ENCODE results near the gene SLC38A5. TPM values are rescaled to one million over a fixed set of nuclear protein-coding genes. Genes with fewer than 3 reads are reported as not detected.

The SLC38A5 gene
- total and polyA plus RNA-seq, 2 donors (not counting 1 experiment from before 2014, with no cell fraction given), result 8.3 to 21.5 TPM

DNA sequence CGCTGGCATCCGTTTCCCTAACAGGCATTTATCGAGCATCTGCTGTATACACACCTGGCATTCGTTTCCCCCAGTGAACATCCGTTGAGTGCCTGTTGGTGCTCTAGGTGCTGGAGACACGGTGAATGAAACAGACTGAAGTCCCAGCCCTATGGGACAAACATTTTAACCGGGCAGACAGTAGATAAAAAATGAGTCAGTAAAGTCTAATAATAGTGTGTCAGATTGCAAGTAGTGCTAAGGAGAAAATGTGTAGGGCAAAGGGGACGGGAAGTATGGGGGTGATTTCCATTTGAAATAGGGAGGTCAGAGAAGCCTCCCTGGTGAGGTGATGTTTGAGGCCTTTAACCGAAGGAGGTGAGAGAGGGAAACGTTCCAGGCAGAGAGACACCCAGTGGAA lies 46.2 kb upstream of the SLC38A5 start:
- Histone ChIP-seq H3K9me3 (ENCODE audit: control insufficient read depth, insufficient read depth, low read depth, low read length) (no peaks in the 10 kb centered on the region), H3K4me3 (replicated peaks in 1 of 4; ENCODE audit: control extremely low read depth in 1 of 4, insufficient read depth in 1 of 4, low read depth in 3 of 4, low read length in 4 of 4) (no peak overlapping the region), H2AFZ (ENCODE audit: low read length) (no peak overlapping the region), H3K36me3 (ENCODE audit: control insufficient read depth, insufficient read depth, low read length) (no peaks in the 10 kb centered on the region), H3K4me2 (ENCODE audit: extremely low read depth, insufficient read depth, low read length) (no peak overlapping the region), H3K27me3 (ENCODE audit: control insufficient read depth, insufficient read depth, low read length) (no peaks in the 10 kb centered on the region), H3K27ac (ENCODE audit: insufficient read depth, low read length) (no peak overlapping the region), H3K4me1 (ENCODE audit: control insufficient read depth, extremely low read depth, insufficient read depth, low read length) (no peaks in the 10 kb centered on the region), H3K79me2 (ENCODE audit: control insufficient read depth, insufficient read depth, low read length) (no peaks in the 10 kb centered on the region), H4K20me1 (ENCODE audit: control insufficient read depth, extremely low read depth, insufficient read depth, low read length) (no peaks in the 10 kb centered on the region), H3K9ac (ENCODE audit: insufficient read depth, low read length) (no peak overlapping the region)
- TF ChIP-seq EZH2 (IDR thresholded peaks at IDR 0.05; ENCODE audit: low read length, missing control alignments), result no peak
- TF ChIP-seq, protein P1, sequence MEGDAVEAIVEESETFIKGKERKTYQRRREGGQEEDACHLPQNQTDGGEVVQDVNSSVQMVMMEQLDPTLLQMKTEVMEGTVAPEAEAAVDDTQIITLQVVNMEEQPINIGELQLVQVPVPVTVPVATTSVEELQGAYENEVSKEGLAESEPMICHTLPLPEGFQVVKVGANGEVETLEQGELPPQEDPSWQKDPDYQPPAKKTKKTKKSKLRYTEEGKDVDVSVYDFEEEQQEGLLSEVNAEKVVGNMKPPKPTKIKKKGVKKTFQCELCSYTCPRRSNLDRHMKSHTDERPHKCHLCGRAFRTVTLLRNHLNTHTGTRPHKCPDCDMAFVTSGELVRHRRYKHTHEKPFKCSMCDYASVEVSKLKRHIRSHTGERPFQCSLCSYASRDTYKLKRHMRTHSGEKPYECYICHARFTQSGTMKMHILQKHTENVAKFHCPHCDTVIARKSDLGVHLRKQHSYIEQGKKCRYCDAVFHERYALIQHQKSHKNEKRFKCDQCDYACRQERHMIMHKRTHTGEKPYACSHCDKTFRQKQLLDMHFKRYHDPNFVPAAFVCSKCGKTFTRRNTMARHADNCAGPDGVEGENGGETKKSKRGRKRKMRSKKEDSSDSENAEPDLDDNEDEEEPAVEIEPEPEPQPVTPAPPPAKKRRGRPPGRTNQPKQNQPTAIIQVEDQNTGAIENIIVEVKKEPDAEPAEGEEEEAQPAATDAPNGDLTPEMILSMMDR (conservative IDR thresholded peaks at IDR 0.05 in 1 of 2, IDR thresholded peaks at IDR 0.05 in 1 of 2; ENCODE audit: low read depth in 1 of 2, low read length in 2 of 2), result no peak
- DNase-seq (ENCODE audit: low read depth in 2 of 2), result no peak

DNA sequence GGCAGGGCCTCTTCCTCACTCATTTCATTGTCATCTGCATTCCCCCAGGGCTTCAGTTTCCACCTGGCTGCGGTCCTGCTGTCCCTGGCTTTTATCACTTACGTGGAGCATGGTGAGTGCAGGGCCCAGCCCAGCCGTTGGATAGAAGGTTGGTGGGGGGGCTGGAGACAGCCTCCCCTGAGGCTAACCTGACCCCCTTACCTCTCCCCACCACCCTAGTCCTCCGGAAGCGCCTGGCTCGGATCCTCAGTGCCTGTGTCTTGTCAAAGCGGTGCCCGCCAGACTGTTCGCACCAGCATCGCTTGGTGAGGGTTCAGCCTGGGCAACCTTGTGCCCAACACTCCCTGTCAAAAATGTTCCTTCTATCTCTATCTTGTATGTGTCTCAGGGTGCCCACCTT lies 45.8 kb upstream of the SLC38A5 start:
- Histone ChIP-seq H3K79me2 (ENCODE audit: control insufficient read depth, insufficient read depth, low read length) (no peaks in the 10 kb centered on the region), H3K4me1 (ENCODE audit: control insufficient read depth, extremely low read depth, insufficient read depth, low read length) (no peaks in the 10 kb centered on the region), H3K9me3 (ENCODE audit: control insufficient read depth, insufficient read depth, low read depth, low read length) (no peaks in the 10 kb centered on the region), H3K27me3 (ENCODE audit: control insufficient read depth, insufficient read depth, low read length) (no peaks in the 10 kb centered on the region), H3K27ac (ENCODE audit: insufficient read depth, low read length) (no peak overlapping the region), H4K20me1 (ENCODE audit: control insufficient read depth, extremely low read depth, insufficient read depth, low read length) (no peaks in the 10 kb centered on the region), H3K4me3 (replicated peaks in 1 of 4; ENCODE audit: control extremely low read depth in 1 of 4, insufficient read depth in 1 of 4, low read depth in 3 of 4, low read length in 4 of 4) (no peak overlapping the region), H2AFZ (ENCODE audit: low read length) (no peak overlapping the region), H3K36me3 (ENCODE audit: control insufficient read depth, insufficient read depth, low read length) (no peaks in the 10 kb centered on the region), H3K4me2 (ENCODE audit: extremely low read depth, insufficient read depth, low read length) (no peak overlapping the region), H3K9ac (ENCODE audit: insufficient read depth, low read length) (no peak overlapping the region)
- TF ChIP-seq, protein P1 (conservative IDR thresholded peaks at IDR 0.05 in 1 of 2, IDR thresholded peaks at IDR 0.05 in 1 of 2; ENCODE audit: low read depth in 1 of 2, low read length in 2 of 2), result no peak
- no peak for TF ChIP-seq EZH2 (IDR thresholded peaks at IDR 0.05; ENCODE audit: low read length, missing control alignments)
- DNase-seq (ENCODE audit: low read depth in 2 of 2), result no peak

DNA sequence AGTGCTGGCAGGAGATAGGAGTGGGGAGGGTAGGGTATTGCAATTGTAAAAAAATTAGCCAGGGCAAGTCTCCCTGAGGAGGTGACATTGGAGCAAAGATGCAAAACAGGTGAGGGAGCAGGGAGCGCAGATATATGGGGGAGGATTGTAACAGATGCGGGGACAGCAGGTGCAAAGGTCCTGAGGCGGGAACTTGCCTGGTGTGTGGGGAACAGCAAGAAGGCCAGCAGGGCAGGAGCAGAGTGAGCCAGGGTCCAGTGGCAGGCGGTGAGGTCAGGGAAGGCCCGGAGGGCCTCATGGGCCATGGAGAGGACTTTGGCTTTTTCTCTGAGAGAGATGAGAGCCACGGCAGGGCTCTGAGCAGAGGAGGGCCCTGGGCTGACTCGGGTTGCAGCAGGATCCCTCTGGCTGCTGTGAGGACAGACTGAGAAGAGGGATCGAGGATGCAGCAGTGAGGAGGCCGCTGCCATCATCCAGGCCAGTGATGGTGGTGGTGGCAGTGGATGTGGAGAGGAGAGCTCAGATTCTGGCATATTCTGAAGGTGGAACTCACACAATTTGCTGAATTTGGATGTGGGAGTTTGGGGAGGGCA lies 44.9 kb upstream of the SLC38A5 start:
- Histone ChIP-seq H2AFZ (ENCODE audit: low read length) (no peak overlapping the region), H4K20me1 (ENCODE audit: control insufficient read depth, extremely low read depth, insufficient read depth, low read length) (no peaks in the 10 kb centered on the region), H3K27me3 (ENCODE audit: control insufficient read depth, insufficient read depth, low read length) (no peaks in the 10 kb centered on the region), H3K36me3 (ENCODE audit: control insufficient read depth, insufficient read depth, low read length) (no peaks in the 10 kb centered on the region), H3K9ac (ENCODE audit: insufficient read depth, low read length) (no peak overlapping the region), H3K4me2 (ENCODE audit: extremely low read depth, insufficient read depth, low read length) (no peak overlapping the region), H3K9me3 (ENCODE audit: control insufficient read depth, insufficient read depth, low read depth, low read length) (no peaks in the 10 kb centered on the region), H3K4me1 (ENCODE audit: control insufficient read depth, extremely low read depth, insufficient read depth, low read length) (no peaks in the 10 kb centered on the region), H3K79me2 (ENCODE audit: control insufficient read depth, insufficient read depth, low read length) (no peaks in the 10 kb centered on the region), H3K4me3 (replicated peaks in 1 of 4; ENCODE audit: control extremely low read depth in 1 of 4, insufficient read depth in 1 of 4, low read depth in 3 of 4, low read length in 4 of 4) (no peak overlapping the region), H3K27ac (ENCODE audit: insufficient read depth, low read length) (no peak overlapping the region)
- TF ChIP-seq, protein P1 (conservative IDR thresholded peaks at IDR 0.05 in 1 of 2, IDR thresholded peaks at IDR 0.05 in 1 of 2; ENCODE audit: low read depth in 1 of 2, low read length in 2 of 2), result no peak
- TF ChIP-seq EZH2 (IDR thresholded peaks at IDR 0.05; ENCODE audit: low read length, missing control alignments), result no peak
- DNase-seq (ENCODE audit: low read depth in 2 of 2), result no peak
